ENCODE measurements around the gene APCDD1L.
"Not testable (repeated sequence)": the region's sequence is repeated elsewhere in the genome, so short reads cannot be mapped to it uniquely, and the experiment has no call there.

APCDD1L gene

DNA sequence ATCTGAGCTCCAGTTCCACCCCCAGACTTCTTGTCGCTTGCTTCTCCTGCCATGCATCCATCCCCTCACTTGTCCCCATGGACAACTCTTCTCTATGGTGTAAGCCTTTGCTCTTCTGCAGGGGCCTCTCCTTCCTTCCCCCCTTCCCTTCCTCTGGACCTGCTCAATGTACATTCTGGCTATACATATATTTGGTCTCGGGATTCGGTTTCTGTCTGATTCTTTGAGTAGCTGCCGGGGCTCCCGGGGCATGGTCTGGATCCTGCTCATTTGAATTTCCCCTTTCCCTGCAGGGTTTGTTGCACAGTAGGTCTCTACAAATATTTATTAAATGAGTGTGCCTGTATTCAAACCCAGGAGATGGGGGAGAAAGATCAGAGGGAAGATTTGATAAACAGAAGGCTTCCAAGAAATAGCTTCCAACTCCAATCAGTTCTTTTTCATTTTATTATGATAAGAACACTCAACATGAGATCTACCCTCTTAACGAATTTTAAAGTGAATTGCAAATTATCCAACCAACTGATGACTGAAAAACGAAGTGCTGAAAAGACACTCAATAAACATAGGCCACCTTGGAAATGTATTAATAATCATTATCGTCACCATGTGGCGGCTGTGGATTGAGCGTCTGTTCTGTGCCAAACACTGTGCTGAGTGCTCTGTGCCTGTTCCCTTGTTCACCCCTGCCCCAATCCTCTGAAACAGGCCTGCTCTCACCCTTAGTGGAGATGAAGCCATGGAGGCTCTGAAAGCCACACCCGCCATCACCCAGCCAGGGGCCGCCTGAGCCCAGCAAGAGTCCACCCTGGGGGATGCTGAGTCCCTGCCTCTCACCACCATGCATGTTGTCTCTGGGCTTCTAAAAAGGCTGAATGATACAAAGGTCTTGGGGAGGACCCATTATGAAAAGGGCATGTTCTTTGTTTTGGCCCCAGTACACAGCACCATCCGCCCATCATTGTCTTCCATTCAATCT lies 34.3 kb upstream of the APCDD1L start:
- H3K4me3 ChIP-seq (ENCODE audit: low read length): no peak overlapping the region
- no peak for TF ChIP-seq ZNF274 (IDR thresholded peaks at IDR 0.05; ENCODE audit: low read depth, low read length)

- no peak for TF ChIP-seq ZNF274 (IDR thresholded peaks at IDR 0.05; ENCODE audit: low read depth, low read length)
- no peak overlapping the region for H3K4me3 ChIP-seq (ENCODE audit: low read length)
These were observed 32.6 kb upstream of the APCDD1L start for GRCh38 chr20:58547623-58548475.

- no peak overlapping the region for H3K4me3 ChIP-seq (ENCODE audit: low read length)
- TF ChIP-seq ZNF274 (IDR thresholded peaks at IDR 0.05; ENCODE audit: low read depth, low read length): no peak
These were observed 31.8 kb upstream of the APCDD1L start for GRCh38 chr20:58546756-58547622.

GRCh38 chr20:58546416-58546711 lies 31.2 kb upstream of the APCDD1L start:
- H3K4me3 ChIP-seq (ENCODE audit: low read length): no peak overlapping the region
- no peak for TF ChIP-seq ZNF274 (IDR thresholded peaks at IDR 0.05; ENCODE audit: low read depth, low read length)

DNA sequence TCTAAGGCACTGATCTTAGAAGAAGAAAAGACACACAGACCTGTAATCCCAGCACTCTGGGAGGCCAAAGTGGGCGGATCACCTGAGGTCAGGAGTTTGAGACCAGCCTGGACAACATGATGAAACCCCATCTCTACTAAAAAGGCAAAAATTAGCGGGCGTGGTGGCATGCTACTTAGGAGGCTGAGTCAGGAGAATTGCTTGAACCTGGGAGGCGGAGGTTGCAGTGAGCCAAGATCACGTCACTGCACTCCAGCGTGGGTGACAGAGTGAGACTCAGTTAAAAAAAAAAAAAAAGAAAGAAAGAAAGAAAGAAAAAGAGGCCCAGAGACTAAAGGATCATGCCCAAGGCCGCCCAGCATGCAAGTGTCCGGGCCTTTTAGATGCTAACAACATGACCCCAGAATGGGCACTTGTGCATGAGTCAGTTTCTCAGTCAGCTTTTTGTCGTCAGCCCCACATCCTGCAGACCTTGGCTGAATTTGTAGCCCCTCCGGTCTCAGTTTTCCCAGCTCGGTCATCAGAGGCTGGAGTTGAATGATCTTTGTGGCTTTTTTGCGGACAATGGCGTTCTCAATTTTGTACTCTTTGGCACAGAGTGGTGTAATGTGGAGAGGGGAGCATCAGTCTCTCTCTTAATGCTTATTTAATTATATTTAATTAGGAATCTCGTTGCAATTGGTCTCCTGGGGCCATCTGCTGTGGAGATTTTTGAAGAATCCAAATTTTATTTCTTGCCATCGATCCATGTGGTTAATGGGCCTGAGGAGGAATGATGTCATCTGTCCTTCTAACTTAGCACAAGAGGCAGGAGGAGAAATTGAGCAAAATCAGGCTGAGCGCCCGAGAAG lies 30.6 kb upstream of the APCDD1L start:
- TF ChIP-seq ZNF274 (IDR thresholded peaks at IDR 0.05; ENCODE audit: low read depth, low read length): no peak

GRCh38 chr20:58544891-58545290 lies 29.7 kb upstream of the APCDD1L start:
- no peak for TF ChIP-seq ZNF274 (IDR thresholded peaks at IDR 0.05; ENCODE audit: low read depth, low read length)

More for the DNA sequence above, 30.6 kb upstream of the APCDD1L start:
- no peak overlapping the region for H3K4me3 ChIP-seq (ENCODE audit: low read length)

GRCh38 chr20:58544286-58544685 lies 29.1 kb upstream of the APCDD1L start:
- no peak for TF ChIP-seq ZNF274 (IDR thresholded peaks at IDR 0.05; ENCODE audit: low read depth, low read length)
- no peak overlapping the region for H3K4me3 ChIP-seq (ENCODE audit: low read length)

More at GRCh38 chr20:58544891-58545290, 29.7 kb upstream of the APCDD1L start:
- H3K4me3 ChIP-seq (ENCODE audit: low read length): no peak overlapping the region

- H3K4me3 ChIP-seq (ENCODE audit: low read length): no peak overlapping the region
- TF ChIP-seq ZNF274 (IDR thresholded peaks at IDR 0.05; ENCODE audit: low read depth, low read length): no peak
These were observed 28.1 kb upstream of the APCDD1L start for GRCh38 chr20:58543274-58543673.

- TF ChIP-seq ZNF274 (IDR thresholded peaks at IDR 0.05; ENCODE audit: low read depth, low read length): no peak
- H3K4me3 ChIP-seq (ENCODE audit: low read length): no peak overlapping the region
These were observed 27.4 kb upstream of the APCDD1L start for GRCh38 chr20:58542411-58543095.

DNA sequence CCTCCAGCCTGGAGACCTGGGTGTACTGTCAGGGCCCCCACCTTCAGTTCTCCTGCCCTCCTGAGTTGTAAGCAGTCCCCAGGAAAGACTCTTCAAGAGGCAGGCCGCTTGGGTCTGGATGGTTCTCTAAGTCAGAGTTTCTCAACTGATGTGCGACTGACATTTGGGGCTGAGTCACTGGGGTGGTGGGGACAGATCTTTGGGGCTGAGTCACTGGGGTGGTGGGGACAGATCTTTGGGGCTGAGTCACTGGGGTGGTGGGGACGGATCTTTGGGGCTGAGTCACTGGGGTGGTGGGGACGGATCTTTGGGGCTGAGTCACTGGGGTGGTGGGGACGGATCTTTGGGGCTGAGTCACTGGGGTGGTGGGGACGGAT lies 26.8 kb upstream of the APCDD1L start:
- not testable (repeated sequence) for H3K4me3 ChIP-seq (ENCODE audit: low read length)

GRCh38 chr20:58538752-58539151 lies 23.6 kb upstream of the APCDD1L start:
- TF ChIP-seq ZNF274 (IDR thresholded peaks at IDR 0.05; ENCODE audit: low read depth, low read length): no peak
- H3K4me3 ChIP-seq (ENCODE audit: low read length): no peak overlapping the region

- TF ChIP-seq ZNF274 (IDR thresholded peaks at IDR 0.05; ENCODE audit: low read depth, low read length): no peak
- H3K4me3 ChIP-seq (ENCODE audit: low read length): no peak overlapping the region
These were observed 22.6 kb upstream of the APCDD1L start for GRCh38 chr20:58537831-58538230.

DNA sequence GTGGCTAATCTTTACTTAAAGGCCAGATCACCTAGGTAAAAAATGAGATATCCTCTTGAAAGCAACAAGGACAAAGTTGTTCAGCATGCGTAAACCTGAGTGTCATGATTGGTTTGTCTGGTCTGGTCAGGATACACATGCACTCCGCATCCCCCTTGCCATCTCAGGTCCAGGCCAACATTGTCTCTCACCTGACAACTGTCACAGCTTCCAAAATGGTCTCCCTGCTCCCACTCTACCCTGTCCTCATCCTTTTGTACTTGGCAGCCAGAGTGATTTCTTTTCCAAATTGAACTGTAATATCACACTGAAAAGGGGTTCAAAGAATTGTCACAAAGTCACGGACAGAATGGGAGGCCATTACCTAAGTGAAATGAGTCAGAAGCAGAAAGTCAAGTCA lies 21.1 kb upstream of the APCDD1L start:
- TF ChIP-seq ZNF274 (IDR thresholded peaks at IDR 0.05; ENCODE audit: low read depth, low read length): no peak
- H3K4me3 ChIP-seq (ENCODE audit: low read length): no peak overlapping the region
